ENCODE data around the gene MRPS21.

Gene MRPS21

DNA sequence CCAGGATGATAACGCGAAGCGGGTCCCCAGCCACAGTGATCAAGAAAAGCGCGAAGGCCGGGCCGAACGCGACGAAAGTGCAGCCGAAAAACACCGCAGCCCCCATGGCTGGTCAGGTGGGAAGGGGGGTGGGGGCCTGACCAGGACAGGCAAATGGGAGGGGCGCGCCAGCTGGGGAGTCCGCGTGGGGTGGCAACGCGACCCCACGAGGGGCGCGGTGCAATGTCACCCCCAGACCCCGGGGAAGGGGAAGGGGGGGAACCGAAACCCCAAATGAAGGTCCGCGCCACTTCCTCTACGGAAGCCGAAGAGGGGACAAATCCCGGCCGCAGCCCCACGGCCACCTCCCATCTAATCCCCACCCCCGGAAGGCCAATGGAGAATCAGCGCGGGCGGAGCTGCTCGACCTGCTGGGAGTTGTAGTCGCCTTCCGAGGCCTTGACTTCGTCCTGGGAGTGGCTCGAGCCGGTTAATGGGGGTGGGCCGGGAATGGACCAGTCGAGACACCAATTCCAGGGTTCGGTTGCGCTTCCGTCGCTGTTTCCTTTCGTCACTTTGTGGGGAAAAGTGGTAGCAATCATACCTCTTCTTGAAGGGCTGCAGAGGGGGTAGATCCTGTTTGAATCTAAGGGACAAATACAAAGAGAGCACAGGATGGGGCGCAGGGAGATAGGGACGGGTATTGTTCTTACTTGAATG, 24.8 kb upstream of the MRPS21 start, which contains the start of gene APH1A (continued):
- TF ChIP-seq ZNF626 (tag by site-specific recombination; IDR thresholded peaks at IDR 0.05), result no peak
- TF ChIP-seq ZNF558 (tag by site-specific recombination; IDR thresholded peaks at IDR 0.05), result no peak
- no peak for TF ChIP-seq ZNF140 (tag by site-specific recombination; IDR thresholded peaks at IDR 0.05)
- TF ChIP-seq ZNF366 (tag by site-specific recombination; conservative IDR thresholded peaks at IDR 0.05), result no peak
- TF ChIP-seq ZNF600 (tag by site-specific recombination; IDR thresholded peaks at IDR 0.05), result peak; percentile 16; the same call in 1 of the 2 replicates
- TF ChIP-seq, protein P1, sequence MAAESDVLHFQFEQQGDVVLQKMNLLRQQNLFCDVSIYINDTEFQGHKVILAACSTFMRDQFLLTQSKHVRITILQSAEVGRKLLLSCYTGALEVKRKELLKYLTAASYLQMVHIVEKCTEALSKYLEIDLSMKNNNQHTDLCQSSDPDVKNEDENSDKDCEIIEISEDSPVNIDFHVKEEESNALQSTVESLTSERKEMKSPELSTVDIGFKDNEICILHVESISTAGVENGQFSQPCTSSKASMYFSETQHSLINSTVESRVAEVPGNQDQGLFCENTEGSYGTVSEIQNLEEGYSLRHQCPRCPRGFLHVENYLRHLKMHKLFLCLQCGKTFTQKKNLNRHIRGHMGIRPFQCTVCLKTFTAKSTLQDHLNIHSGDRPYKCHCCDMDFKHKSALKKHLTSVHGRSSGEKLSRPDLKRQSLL (tag by site-specific recombination; IDR thresholded peaks at IDR 0.05), result no peak
- peak; percentile 84 for TF ChIP-seq ZBTB17 (tag by site-specific recombination; IDR thresholded peaks at IDR 0.05)
- TF ChIP-seq ZBTB7A (tag by site-specific recombination; IDR thresholded peaks at IDR 0.05; ENCODE audit: low read depth), result peak; percentile 82
- TF ChIP-seq ZNF266 (tag by site-specific recombination; IDR thresholded peaks at IDR 0.05; ENCODE audit: low read depth), result no peak
- TF ChIP-seq, protein P2, sequence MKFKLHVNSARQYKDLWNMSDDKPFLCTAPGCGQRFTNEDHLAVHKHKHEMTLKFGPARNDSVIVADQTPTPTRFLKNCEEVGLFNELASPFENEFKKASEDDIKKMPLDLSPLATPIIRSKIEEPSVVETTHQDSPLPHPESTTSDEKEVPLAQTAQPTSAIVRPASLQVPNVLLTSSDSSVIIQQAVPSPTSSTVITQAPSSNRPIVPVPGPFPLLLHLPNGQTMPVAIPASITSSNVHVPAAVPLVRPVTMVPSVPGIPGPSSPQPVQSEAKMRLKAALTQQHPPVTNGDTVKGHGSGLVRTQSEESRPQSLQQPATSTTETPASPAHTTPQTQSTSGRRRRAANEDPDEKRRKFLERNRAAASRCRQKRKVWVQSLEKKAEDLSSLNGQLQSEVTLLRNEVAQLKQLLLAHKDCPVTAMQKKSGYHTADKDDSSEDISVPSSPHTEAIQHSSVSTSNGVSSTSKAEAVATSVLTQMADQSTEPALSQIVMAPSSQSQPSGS (tag by site-specific recombination; IDR thresholded peaks at IDR 0.05; ENCODE audit: low read depth), result no peak
- TF ChIP-seq, protein P3, sequence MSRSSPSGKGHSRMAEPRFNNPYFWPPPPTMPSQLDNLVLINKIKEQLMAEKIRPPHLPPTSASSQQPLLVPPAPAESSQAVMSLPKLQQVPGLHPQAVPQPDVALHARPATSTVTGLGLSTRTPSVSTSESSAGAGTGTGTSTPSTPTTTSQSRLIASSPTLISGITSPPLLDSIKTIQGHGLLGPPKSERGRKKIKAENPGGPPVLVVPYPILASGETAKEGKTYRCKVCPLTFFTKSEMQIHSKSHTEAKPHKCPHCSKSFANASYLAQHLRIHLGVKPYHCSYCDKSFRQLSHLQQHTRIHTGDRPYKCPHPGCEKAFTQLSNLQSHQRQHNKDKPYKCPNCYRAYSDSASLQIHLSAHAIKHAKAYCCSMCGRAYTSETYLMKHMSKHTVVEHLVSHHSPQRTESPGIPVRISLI (tag by site-specific recombination; IDR thresholded peaks at IDR 0.05), result no peak
- TF ChIP-seq, protein P4, sequence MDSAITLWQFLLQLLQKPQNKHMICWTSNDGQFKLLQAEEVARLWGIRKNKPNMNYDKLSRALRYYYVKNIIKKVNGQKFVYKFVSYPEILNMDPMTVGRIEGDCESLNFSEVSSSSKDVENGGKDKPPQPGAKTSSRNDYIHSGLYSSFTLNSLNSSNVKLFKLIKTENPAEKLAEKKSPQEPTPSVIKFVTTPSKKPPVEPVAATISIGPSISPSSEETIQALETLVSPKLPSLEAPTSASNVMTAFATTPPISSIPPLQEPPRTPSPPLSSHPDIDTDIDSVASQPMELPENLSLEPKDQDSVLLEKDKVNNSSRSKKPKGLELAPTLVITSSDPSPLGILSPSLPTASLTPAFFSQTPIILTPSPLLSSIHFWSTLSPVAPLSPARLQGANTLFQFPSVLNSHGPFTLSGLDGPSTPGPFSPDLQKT (IDR thresholded peaks at IDR 0.05; ENCODE audit: borderline replicate concordance, low read depth, low read length), result no peak
- TF ChIP-seq KLF7 (tag by site-specific recombination; IDR thresholded peaks at IDR 0.05; ENCODE audit: borderline replicate concordance), result peak; percentile 95
- TF ChIP-seq, protein P5, sequence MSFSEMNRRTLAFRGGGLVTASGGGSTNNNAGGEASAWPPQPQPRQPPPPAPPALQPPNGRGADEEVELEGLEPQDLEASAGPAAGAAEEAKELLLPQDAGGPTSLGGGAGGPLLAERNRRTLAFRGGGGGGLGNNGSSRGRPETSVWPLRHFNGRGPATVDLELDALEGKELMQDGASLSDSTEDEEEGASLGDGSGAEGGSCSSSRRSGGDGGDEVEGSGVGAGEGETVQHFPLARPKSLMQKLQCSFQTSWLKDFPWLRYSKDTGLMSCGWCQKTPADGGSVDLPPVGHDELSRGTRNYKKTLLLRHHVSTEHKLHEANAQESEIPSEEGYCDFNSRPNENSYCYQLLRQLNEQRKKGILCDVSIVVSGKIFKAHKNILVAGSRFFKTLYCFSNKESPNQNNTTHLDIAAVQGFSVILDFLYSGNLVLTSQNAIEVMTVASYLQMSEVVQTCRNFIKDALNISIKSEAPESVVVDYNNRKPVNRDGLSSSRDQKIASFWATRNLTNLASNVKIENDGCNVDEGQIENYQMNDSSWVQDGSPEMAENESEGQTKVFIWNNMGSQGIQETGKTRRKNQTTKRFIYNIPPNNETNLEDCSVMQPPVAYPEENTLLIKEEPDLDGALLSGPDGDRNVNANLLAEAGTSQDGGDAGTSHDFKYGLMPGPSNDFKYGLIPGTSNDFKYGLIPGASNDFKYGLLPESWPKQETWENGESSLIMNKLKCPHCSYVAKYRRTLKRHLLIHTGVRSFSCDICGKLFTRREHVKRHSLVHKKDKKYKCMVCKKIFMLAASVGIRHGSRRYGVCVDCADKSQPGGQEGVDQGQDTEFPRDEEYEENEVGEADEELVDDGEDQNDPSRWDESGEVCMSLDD (tag by site-specific recombination; IDR thresholded peaks at IDR 0.05), result peak; percentile 99
- TF ChIP-seq ZNF223 (tag by site-specific recombination; IDR thresholded peaks at IDR 0.05), result no peak
- TF ChIP-seq, protein P6, sequence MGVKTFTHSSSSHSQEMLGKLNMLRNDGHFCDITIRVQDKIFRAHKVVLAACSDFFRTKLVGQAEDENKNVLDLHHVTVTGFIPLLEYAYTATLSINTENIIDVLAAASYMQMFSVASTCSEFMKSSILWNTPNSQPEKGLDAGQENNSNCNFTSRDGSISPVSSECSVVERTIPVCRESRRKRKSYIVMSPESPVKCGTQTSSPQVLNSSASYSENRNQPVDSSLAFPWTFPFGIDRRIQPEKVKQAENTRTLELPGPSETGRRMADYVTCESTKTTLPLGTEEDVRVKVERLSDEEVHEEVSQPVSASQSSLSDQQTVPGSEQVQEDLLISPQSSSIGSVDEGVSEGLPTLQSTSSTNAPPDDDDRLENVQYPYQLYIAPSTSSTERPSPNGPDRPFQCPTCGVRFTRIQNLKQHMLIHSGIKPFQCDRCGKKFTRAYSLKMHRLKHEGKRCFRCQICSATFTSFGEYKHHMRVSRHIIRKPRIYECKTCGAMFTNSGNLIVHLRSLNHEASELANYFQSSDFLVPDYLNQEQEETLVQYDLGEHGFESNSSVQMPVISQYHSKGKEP (tag by site-specific recombination; IDR thresholded peaks at IDR 0.05), result 0 out of 2 replicates have a peak, but pooled peaks have one; percentile 11
- TF ChIP-seq ZBTB48 (tag by site-specific recombination; IDR thresholded peaks at IDR 0.05), result no peak
- no peak; the same call in none of the 2 replicates for TF ChIP-seq ZNF623 (tag by site-specific recombination; IDR thresholded peaks at IDR 0.05)
- peak; percentile 31; the same call in 1 of the 2 replicates for TF ChIP-seq IKZF3 (tag by site-specific recombination; IDR thresholded peaks at IDR 0.05)
- no peak for TF ChIP-seq TRIM28 (IDR thresholded peaks at IDR 0.05; ENCODE audit: borderline replicate concordance, low read length)
- TF ChIP-seq GLI2 (tag by site-specific recombination; IDR thresholded peaks at IDR 0.05; ENCODE audit: borderline replicate concordance, low read depth), result no peak
- TF ChIP-seq OVOL3 (tag by site-specific recombination; IDR thresholded peaks at IDR 0.05), result no peak
- no peak for TF ChIP-seq ZNF138 (tag by site-specific recombination; IDR thresholded peaks at IDR 0.05; ENCODE audit: borderline replicate concordance)
- peak; percentile 74; the same call in 1 of the 2 replicates for TF ChIP-seq BCL11A (tag by site-specific recombination; IDR thresholded peaks at IDR 0.05; ENCODE audit: low read depth)
- no peak for TF ChIP-seq ZNF121 (tag by site-specific recombination; IDR thresholded peaks at IDR 0.05)
- 0 out of 2 replicates have a peak, but pooled peaks have one; percentile 54 for TF ChIP-seq ZFP37 (tag by site-specific recombination; IDR thresholded peaks at IDR 0.05)
- no peak for TF ChIP-seq ZNF621 (tag by site-specific recombination; IDR thresholded peaks at IDR 0.05)
- TF ChIP-seq ZNF514 (tag by site-specific recombination; IDR thresholded peaks at IDR 0.05), result no peak
- TF ChIP-seq SCRT1 (tag by site-specific recombination; IDR thresholded peaks at IDR 0.05; ENCODE audit: borderline replicate concordance), result no peak
- TF ChIP-seq ZNF157 (tag by site-specific recombination; IDR thresholded peaks at IDR 0.05), result no peak
- no peak for TF ChIP-seq ZNF221 (tag by site-specific recombination; IDR thresholded peaks at IDR 0.05; ENCODE audit: borderline replicate concordance)
- TF ChIP-seq ZFP41 (tag by site-specific recombination; IDR thresholded peaks at IDR 0.05; ENCODE audit: borderline replicate concordance), result no peak
